ENCODE measurements around the gene RIIAD1. TPM values are rescaled to one million over a fixed set of nuclear protein-coding genes. Genes with fewer than 3 reads are reported as not detected.
"Not testable (repeated sequence)": the region's sequence is repeated elsewhere in the genome, so short reads cannot be mapped to it uniquely, and the experiment has no call there.

RIIAD1 gene
- total RNA-seq, 1 donor from 2014 or later, result not detected

- no peaks in the 10 kb centered on the region for H3K27me3 ChIP-seq
- H3K27ac ChIP-seq, result no peak overlapping the region
- no peak for DNase-seq
- intact Hi-C loops (cut with DNase I), result loop anchor here (10.0 kb wide), 1 partner anchor 135 kb away; no protein-coding TSS in a partner anchor
- ATAC-seq, result peak; percentile 14
- TF ChIP-seq CTCF (IDR thresholded peaks at IDR 0.05), result no peak
- H3K36me3 ChIP-seq, result no peaks in the 10 kb centered on the region
- H3K4me3 ChIP-seq, result no peak overlapping the region
- no peaks in the 10 kb centered on the region for H3K9me3 ChIP-seq
- H3K4me1 ChIP-seq, result no peaks in the 10 kb centered on the region
These were observed 8.6 kb downstream of the RIIAD1 start for GRCh38 chr1:151729966-151730291.

- ATAC-seq, result no peak
These were observed 11.8 kb downstream of the RIIAD1 start for GRCh38 chr1:151733126-151733525.

GRCh38 chr1:151733995-151734394, 12.7 kb downstream of the RIIAD1 start:
- H3K9me3 ChIP-seq, H3K36me3 ChIP-seq, DNase-seq, H3K4me1 ChIP-seq, H3K27ac ChIP-seq, H3K27me3 ChIP-seq, ATAC-seq, H3K4me3 ChIP-seq: not testable (repeated sequence)
- intact Hi-C loops (cut with DNase I), result loop anchor here (10.0 kb wide), 1 partner anchor 139 kb away; no protein-coding TSS in a partner anchor

More at GRCh38 chr1:151733126-151733525, 11.8 kb downstream of the RIIAD1 start:
- no peak for TF ChIP-seq CTCF (IDR thresholded peaks at IDR 0.05)
- intact Hi-C loops (cut with DNase I), result loop anchor here (10.0 kb wide), 1 partner anchor 138 kb away; no protein-coding TSS in a partner anchor
- no peaks in the 10 kb centered on the region for H3K36me3 ChIP-seq
- DNase-seq, result no peak
- no peaks in the 10 kb centered on the region for H3K27me3 ChIP-seq
- H3K4me1 ChIP-seq, result no peaks in the 10 kb centered on the region
- no peak overlapping the region for H3K27ac ChIP-seq
- no peak overlapping the region for H3K4me3 ChIP-seq
- peaks cover 3% of the 10 kb centered on the region for H3K9me3 ChIP-seq

- DNase-seq (no peak), ATAC-seq (no peak)
- Histone ChIP-seq H3K4me1 (peaks cover 4% of the 10 kb centered on the region), H3K36me3 (no peaks in the 10 kb centered on the region), H3K4me3 (no peak overlapping the region), H3K9me3 (peaks cover 3% of the 10 kb centered on the region), H3K27ac (no peak overlapping the region), H3K27me3 (no peaks in the 10 kb centered on the region)
- intact Hi-C loops (cut with DNase I), result loop anchor here (10.0 kb wide), 1 partner anchor 142 kb away; no protein-coding TSS in a partner anchor
- no peak for TF ChIP-seq CTCF (IDR thresholded peaks at IDR 0.05)
These were observed 15.7 kb downstream of the RIIAD1 start for GRCh38 chr1:151737026-151737425.

- peaks cover 3% of the 10 kb centered on the region for H3K9me3 ChIP-seq
- peaks cover 4% of the 10 kb centered on the region for H3K4me1 ChIP-seq
- ATAC-seq (no peak), DNase-seq (no peak)
- H3K4me3 ChIP-seq, result no peak overlapping the region
- no peaks in the 10 kb centered on the region for H3K27me3 ChIP-seq
- TF ChIP-seq CTCF (IDR thresholded peaks at IDR 0.05), result no peak
- H3K27ac ChIP-seq, result no peak overlapping the region
- no peaks in the 10 kb centered on the region for H3K36me3 ChIP-seq
- intact Hi-C loops (cut with DNase I), result loop anchor here (10.0 kb wide), 1 partner anchor 143 kb away; no protein-coding TSS in a partner anchor
These were observed 16.2 kb downstream of the RIIAD1 start for GRCh38 chr1:151737479-151737878.

GRCh38 chr1:151739590-151740355, 18.5 kb downstream of the RIIAD1 start:
- no peak for TF ChIP-seq CTCF (IDR thresholded peaks at IDR 0.05)
- Histone ChIP-seq H3K27me3 (no peaks in the 10 kb centered on the region), H3K4me3 (no peak overlapping the region), H3K27ac (no peak overlapping the region), H3K36me3 (no peaks in the 10 kb centered on the region), H3K4me1 (peaks cover 4% of the 10 kb centered on the region), H3K9me3 (peaks cover 3% of the 10 kb centered on the region)
- DNase-seq, result no peak
- intact Hi-C loops (cut with DNase I), result loop anchor here (10.0 kb wide), 1 partner anchor 145 kb away; no protein-coding TSS in a partner anchor
- peak; percentile 44 for ATAC-seq

All from upper lobe of right lung (tissue), 1 donor.